GM12878 (cell line): ENCODE results near the gene VCL. TPM values are rescaled to one million over a fixed set of nuclear protein-coding genes. Genes with fewer than 3 reads are reported as not detected.
A peak's percentile ranks its signal among the peaks of the same experiment; 100 is the strongest.

Experiments
- ATAC-seq: fragments of 200-7000 bp; cut with Tn5 transposase; 3 replicates; pipeline ENCODE4 v1.9.1; 2020; ENCODE audit warnings: mild to moderate bottlenecking, moderate library complexity
- BruUV-seq: library from RNA; stranded (reverse); fragments of 400-500 nt; replicated peaks from 2 replicates; lab custom pipeline; 2021; lab: Mats Ljungman, UMichigan
- CTCF ChIA-PET: fragments of 300-600 bp; sonication (Branson Sonifier 250); formaldehyde crosslinking; extraction: SDS; loops from one replicate; lab custom pipeline; 2021; ENCODE audit warnings: inconsistent platforms; lab: Yijun Ruan, JAX
- POLR2A ChIA-PET: fragments of 350-600 bp; formaldehyde crosslinking; extraction: SDS; loops from one replicate; lab custom pipeline; 2021; ENCODE audit warnings: inconsistent platforms; lab: Charles Lee
- RAD21 ChIA-PET: fragments of 300-600 bp; sonication (Branson Sonifier 250); formaldehyde crosslinking; loops from one replicate; lab custom pipeline; 2023; ENCODE audit warnings: antibody characterized with exemption; ENCODE audit not compliant: unreplicated experiment; lab: Charles Lee
- SMC1A ChIA-PET: fragments of 300-600 bp; sonication (Branson Sonifier 250); formaldehyde crosslinking; loops from one replicate; lab custom pipeline; 2023; ENCODE audit not compliant: unreplicated experiment, uncharacterized antibody; lab: Charles Lee
- DNase-seq: peaks from one replicate; pipeline ENCODE4 v3.0.0-alpha.2; 2011; ENCODE audit warnings: low read depth, low spot score
- FAIRE-seq: peaks from 3 replicates; lab custom pipeline; 2011; peaks lifted over from hg19 to GRCh38; lab: Jason Lieb, UNC
- H2AFZ ChIP-seq: 2 replicates; pipeline ENCODE4 v1.6.0; 2011; ENCODE audit warnings: low read depth, low read length, control low read depth; ENCODE audit not compliant: control insufficient read depth
- H3K27ac ChIP-seq: 2 replicates; pipeline ENCODE4 v1.5.1; 2011; ENCODE audit warnings: control low read depth; ENCODE audit not compliant: control insufficient read depth, insufficient read depth
- H3K27me3 ChIP-seq, 2 experiments: replicated peaks in 1 of 2; 2 replicates each; pipeline versions ENCODE4 v1.6.0 to v1.6.1; 2011; ENCODE audit warnings: low read length in 1 of 2; ENCODE audit not compliant: control insufficient read depth in 2 of 2, insufficient read depth in 2 of 2
- H3K36me3 ChIP-seq, 2 experiments: 2 replicates each; pipeline ENCODE4 v1.5.1; 2011; ENCODE audit warnings: low read length in 1 of 2; ENCODE audit not compliant: control insufficient read depth in 2 of 2, insufficient read depth in 2 of 2
- H3K4me1 ChIP-seq: 2 replicates; pipeline ENCODE4 v1.6.1; 2011; ENCODE audit warnings: mild to moderate bottlenecking, low read length, moderate library complexity, mixed read lengths; ENCODE audit not compliant: control insufficient read depth, insufficient read depth
- H3K4me2 ChIP-seq: 2 replicates; pipeline ENCODE4 v1.6.0; 2011; ENCODE audit warnings: control low read depth; ENCODE audit not compliant: control insufficient read depth, insufficient read depth
- H3K4me3 ChIP-seq: fragments of 200-600 bp; sonication (generic); 2 replicates; pipeline ENCODE4 v1.5.1; 2016
- H3K79me2 ChIP-seq: 2 replicates; pipeline ENCODE4 v1.6.0; 2011; ENCODE audit warnings: low read length; ENCODE audit not compliant: control insufficient read depth, insufficient read depth
- H3K9ac ChIP-seq: 2 replicates; pipeline ENCODE4 v1.8.0; 2011; ENCODE audit warnings: low read length, control low read depth, mixed read lengths; ENCODE audit not compliant: control insufficient read depth, insufficient read depth
- H3K9me3 ChIP-seq: replicated peaks from 3 replicates; pipeline ENCODE4 v1.5.1; 2011; ENCODE audit warnings: mild to moderate bottlenecking, low read length; ENCODE audit not compliant: control insufficient read depth, insufficient read depth
- H4K20me1 ChIP-seq: 2 replicates; pipeline ENCODE4 v1.6.0; 2011; ENCODE audit not compliant: control insufficient read depth, insufficient read depth
- ATF2 ChIP-seq: IDR thresholded peaks from 2 replicates; pipeline ENCODE4 v1.6.1; 2012; ENCODE audit warnings: low read length, inconsistent platforms
- FOXM1 ChIP-seq: IDR thresholded peaks from 2 replicates; pipeline ENCODE4 v1.6.1; 2012; ENCODE audit warnings: low read depth, mild to moderate bottlenecking, inconsistent platforms, low read length, moderate library complexity
- POLR2AphosphoS2 ChIP-seq: IDR thresholded peaks from 2 replicates; pipeline ENCODE4 v1.6.1; 2011; ENCODE audit warnings: low read depth, mild to moderate bottlenecking, low read length, improper control_type of control experiment, moderate library complexity
- RAD21 ChIP-seq: IDR thresholded peaks from 2 replicates; pipeline ENCODE4 v1.6.1; 2011; ENCODE audit warnings: mild to moderate bottlenecking, low read depth, low read length, moderate library complexity; ENCODE audit not compliant: insufficient read depth
- RELB ChIP-seq: fragments of 450-650 bp; IDR thresholded peaks from 2 replicates; pipeline ENCODE4 v1.6.1; 2017; ENCODE audit warnings: low read depth, mild to moderate bottlenecking, moderate library complexity
- WGBS: methylation state at CpG from one replicate; pipeline ENCODE4 v1.1.6; 2016; ENCODE audit warnings: low lambda C conversion rate; ENCODE audit not compliant: insufficient replicate concordance, insufficient coverage; ENCODE audit errors: missing lambda C conversion rate; 5-methylcytosine and 5-hydroxymethylcytosine counted together
- in situ Hi-C: fragments of 300-500 bp; cut with MboI; formaldehyde crosslinking; loops from 9 replicates; pipeline ENCODE4 v1.14.3; 2018; ENCODE audit warnings: mixed read lengths
- intact Hi-C: fragments of 100-400 bp; cut with micrococcal nuclease; formaldehyde crosslinking; loops from one replicate; pipeline ENCODE4 v1.14.2; 2022; ENCODE audit not compliant: unreplicated experiment
- polyA plus RNA-seq, 11 experiments: library from polyadenylated mRNA; depleted of rRNA in 4 of 11; unstranded in 6 of 11; stranded (reverse) in 5 of 11; fragments of >200 nt; fragmentation: Nextera tagmentation in 4 of 11; fragmentation: Illumina TruSeq in 1 of 11; extraction: Ambion mirVana in 4 of 11; extraction: Trizol in 1 of 11; gene quantifications; 1 replicate in 1 of 11; 2 replicates in 10 of 11; pipeline versions ENCODE4 v1.2.1 to v1.2.3, GENCODE V29; 2011 to 2016; ENCODE audit warnings: inconsistent platforms in 2 of 11, missing spikeins in 2 of 11, low read depth in 1 of 11
- total RNA-seq, 4 experiments: library from RNA; depleted of rRNA in 3 of 4; stranded (reverse); fragments of >200 nt in 3 of 4; fragmentation: Illumina TruSeq in 1 of 4; extraction: Trizol in 1 of 4; gene quantifications; 2 replicates each; pipeline versions ENCODE4 v1.2.1 to v1.2.3, GENCODE V29; 2013 to 2021

The VCL gene
- total and polyA plus RNA-seq, 10 of the 15 experiments (the other 5 are each of a cell fraction or from before 2014, with no cell fraction given), result 6.7 to 54.6 (median 24.3) TPM

GRCh38 chr10:74165530-74165901, 167.6 kb downstream of the VCL start:
- ChIA-PET POLR2A (interaction anchor here (0.8 to 4.8 kb wide), 7 partner anchors 9 to 25 kb away, joined by 3 to 44 read pairs (median 7); partner anchors contain the start of genes ADK and AP3M1), RAD21 (interaction anchor here (0.6 to 6.6 kb wide), 10 partner anchors 10 to 279 kb away, joined by 3 to 58 read pairs (median 8); partner anchors contain the start of genes ADK and AP3M1), SMC1A (interaction anchor here (0.6 to 5.8 kb wide), 13 partner anchors 10 to 69 kb away, joined by 3 to 78 read pairs (median 3); partner anchors contain the start of genes ADK and AP3M1), CTCF (interaction anchor here (0.6 to 5.3 kb wide), 8 partner anchors 10 to 208 kb away, joined by 3 to 51 read pairs (median 4); partner anchors contain the start of genes ADK and AP3M1)
- Histone ChIP-seq H3K4me2 (peak overlapping the region; percentile 83), H3K9me3 (no peaks in the 10 kb centered on the region), H3K79me2 (peaks cover 59% of the 10 kb centered on the region), H3K36me3 (no peaks in the 10 kb centered on the region), H2AFZ (no peak overlapping the region), H3K27me3 (no peaks in the 10 kb centered on the region), H3K27ac (peak overlapping the region; percentile 66; the same call in 1 of the 2 replicates), H3K9ac (no peak overlapping the region), H3K4me3 (0 out of 2 replicates have a peak overlapping the region, but pooled peaks have one; percentile 7), H4K20me1 (no peaks in the 10 kb centered on the region), H3K4me1 (peaks cover 53% of the 10 kb centered on the region)
- intact Hi-C loops, result no loop called here
- no TSS peak for BruUV-seq
- WGBS, result 30% methylated on average over 2 of the region's 2 CpGs
- DNase-seq (no peak), ATAC-seq (peak; percentile 26), FAIRE-seq (no peak)
- no peak for TF ChIP-seq FOXM1
- TF ChIP-seq ATF2, result 0 out of 2 replicates have a peak, but pooled peaks have one; percentile 7
- TF ChIP-seq POLR2AphosphoS2, result no peak
- TF ChIP-seq RAD21, result no peak
- TF ChIP-seq RELB, result no peak
- in situ Hi-C loops, result no loop called here
